GM12878 (cell line): ENCODE data around the gene PMEL. TPM values are rescaled to one million over a fixed set of nuclear protein-coding genes. Genes with fewer than 3 reads are reported as not detected.
A peak's percentile ranks its signal among the peaks of the same experiment; 100 is the strongest.
"Not testable (repeated sequence)": the region's sequence is repeated elsewhere in the genome, so short reads cannot be mapped to it uniquely, and the experiment has no call there.

Experiments used
- ATAC-seq: fragments of 200-7000 bp; cut with Tn5 transposase; 3 replicates; pipeline ENCODE4 v1.9.1; 2020; ENCODE audit warnings: mild to moderate bottlenecking, moderate library complexity
- BruUV-seq: library from RNA; stranded (reverse); fragments of 400-500 nt; replicated peaks from 2 replicates; lab custom pipeline; 2021; lab: Mats Ljungman, UMichigan
- CTCF ChIA-PET: fragments of 300-600 bp; sonication (Branson Sonifier 250); formaldehyde crosslinking; extraction: SDS; loops from one replicate; lab custom pipeline; 2021; ENCODE audit warnings: inconsistent platforms; lab: Yijun Ruan, JAX
- POLR2A ChIA-PET: fragments of 350-600 bp; formaldehyde crosslinking; extraction: SDS; loops from one replicate; lab custom pipeline; 2021; ENCODE audit warnings: inconsistent platforms; lab: Charles Lee
- RAD21 ChIA-PET: fragments of 300-600 bp; sonication (Branson Sonifier 250); formaldehyde crosslinking; loops from one replicate; lab custom pipeline; 2023; ENCODE audit warnings: antibody characterized with exemption; ENCODE audit not compliant: unreplicated experiment; lab: Charles Lee
- SMC1A ChIA-PET: fragments of 300-600 bp; sonication (Branson Sonifier 250); formaldehyde crosslinking; loops from one replicate; lab custom pipeline; 2023; ENCODE audit not compliant: unreplicated experiment, uncharacterized antibody; lab: Charles Lee
- DNase-seq: peaks from one replicate; pipeline ENCODE4 v3.0.0-alpha.2; 2011; ENCODE audit warnings: low read depth, low spot score
- FAIRE-seq: peaks from 3 replicates; lab custom pipeline; 2011; peaks lifted over from hg19 to GRCh38; lab: Jason Lieb, UNC
- H2AFZ ChIP-seq: 2 replicates; pipeline ENCODE4 v1.6.0; 2011; ENCODE audit warnings: low read depth, low read length, control low read depth; ENCODE audit not compliant: control insufficient read depth
- H3K27ac ChIP-seq: 2 replicates; pipeline ENCODE4 v1.5.1; 2011; ENCODE audit warnings: control low read depth; ENCODE audit not compliant: control insufficient read depth, insufficient read depth
- H3K27me3 ChIP-seq, 2 experiments: replicated peaks in 1 of 2; 2 replicates each; pipeline versions ENCODE4 v1.6.0 to v1.6.1; 2011; ENCODE audit warnings: low read length in 1 of 2; ENCODE audit not compliant: control insufficient read depth in 2 of 2, insufficient read depth in 2 of 2
- H3K36me3 ChIP-seq, 2 experiments: 2 replicates each; pipeline ENCODE4 v1.5.1; 2011; ENCODE audit warnings: low read length in 1 of 2; ENCODE audit not compliant: control insufficient read depth in 2 of 2, insufficient read depth in 2 of 2
- H3K4me1 ChIP-seq: 2 replicates; pipeline ENCODE4 v1.6.1; 2011; ENCODE audit warnings: mild to moderate bottlenecking, low read length, moderate library complexity, mixed read lengths; ENCODE audit not compliant: control insufficient read depth, insufficient read depth
- H3K4me2 ChIP-seq: 2 replicates; pipeline ENCODE4 v1.6.0; 2011; ENCODE audit warnings: control low read depth; ENCODE audit not compliant: control insufficient read depth, insufficient read depth
- H3K4me3 ChIP-seq: fragments of 200-600 bp; sonication (generic); 2 replicates; pipeline ENCODE4 v1.5.1; 2016
- H3K79me2 ChIP-seq: 2 replicates; pipeline ENCODE4 v1.6.0; 2011; ENCODE audit warnings: low read length; ENCODE audit not compliant: control insufficient read depth, insufficient read depth
- H3K9ac ChIP-seq: 2 replicates; pipeline ENCODE4 v1.8.0; 2011; ENCODE audit warnings: low read length, control low read depth, mixed read lengths; ENCODE audit not compliant: control insufficient read depth, insufficient read depth
- H3K9me3 ChIP-seq: replicated peaks from 3 replicates; pipeline ENCODE4 v1.5.1; 2011; ENCODE audit warnings: mild to moderate bottlenecking, low read length; ENCODE audit not compliant: control insufficient read depth, insufficient read depth
- H4K20me1 ChIP-seq: 2 replicates; pipeline ENCODE4 v1.6.0; 2011; ENCODE audit not compliant: control insufficient read depth, insufficient read depth
- ATF3 ChIP-seq: IDR thresholded peaks from 2 replicates; pipeline ENCODE4 v1.6.1; 2011; ENCODE audit warnings: low read depth, mild to moderate bottlenecking, low read length, moderate library complexity, borderline replicate concordance; ENCODE audit errors: extremely low read depth
- BCL11A ChIP-seq: IDR thresholded peaks from 2 replicates; pipeline ENCODE4 v1.6.1; 2011; ENCODE audit warnings: low read depth, low read length
- FOS ChIP-seq: IDR thresholded peaks from 3 replicates; pipeline ENCODE4 v1.6.1; 2011; ENCODE audit warnings: borderline replicate concordance; ENCODE audit not compliant: insufficient read length; ENCODE audit errors: extremely low read depth
- IKZF1 ChIP-seq: fragments of 450-650 bp; conservative IDR thresholded peaks from 2 replicates; pipeline ENCODE4 v1.6.1; 2017; ENCODE audit warnings: antibody characterized with exemption, mild to moderate bottlenecking
- SIN3A ChIP-seq: IDR thresholded peaks from 2 replicates; pipeline ENCODE4 v1.6.1; 2012; ENCODE audit warnings: low read depth, low read length, improper control_type of control experiment
- SMAD1 ChIP-seq: fragments of 450-650 bp; IDR thresholded peaks from 2 replicates; pipeline ENCODE4 v1.6.1; 2018; ENCODE audit warnings: mild to moderate bottlenecking, low read depth; ENCODE audit not compliant: partially characterized antibody
- SPI1 ChIP-seq: IDR thresholded peaks from 2 replicates; pipeline ENCODE4 v1.6.1; 2011; ENCODE audit warnings: low read depth, mild to moderate bottlenecking, low read length, moderate library complexity, borderline replicate concordance; ENCODE audit not compliant: insufficient read depth
- SRF ChIP-seq, 2 experiments: IDR thresholded peaks; 2 replicates each; pipeline ENCODE4 v1.6.1; 2011; ENCODE audit warnings: low read depth in 2 of 2, low read length in 2 of 2, mild to moderate bottlenecking in 1 of 2, moderate library complexity in 1 of 2
- WGBS: methylation state at CpG from one replicate; pipeline ENCODE4 v1.1.6; 2016; ENCODE audit warnings: low lambda C conversion rate; ENCODE audit not compliant: insufficient replicate concordance, insufficient coverage; ENCODE audit errors: missing lambda C conversion rate; 5-methylcytosine and 5-hydroxymethylcytosine counted together
- in situ Hi-C: fragments of 300-500 bp; cut with MboI; formaldehyde crosslinking; loops from 9 replicates; pipeline ENCODE4 v1.14.3; 2018; ENCODE audit warnings: mixed read lengths
- intact Hi-C: fragments of 100-400 bp; cut with micrococcal nuclease; formaldehyde crosslinking; loops from one replicate; pipeline ENCODE4 v1.14.2; 2022; ENCODE audit not compliant: unreplicated experiment
- polyA plus RNA-seq, 11 experiments: library from polyadenylated mRNA; depleted of rRNA in 4 of 11; unstranded in 6 of 11; stranded (reverse) in 5 of 11; fragments of >200 nt; fragmentation: Nextera tagmentation in 4 of 11; fragmentation: Illumina TruSeq in 1 of 11; extraction: Ambion mirVana in 4 of 11; extraction: Trizol in 1 of 11; gene quantifications; 1 replicate in 1 of 11; 2 replicates in 10 of 11; pipeline versions ENCODE4 v1.2.1 to v1.2.3, GENCODE V29; 2011 to 2016; ENCODE audit warnings: inconsistent platforms in 2 of 11, missing spikeins in 2 of 11, low read depth in 1 of 11
- total RNA-seq, 4 experiments: library from RNA; depleted of rRNA in 3 of 4; stranded (reverse); fragments of >200 nt in 3 of 4; fragmentation: Illumina TruSeq in 1 of 4; extraction: Trizol in 1 of 4; gene quantifications; 2 replicates each; pipeline versions ENCODE4 v1.2.1 to v1.2.3, GENCODE V29; 2013 to 2021

PMEL gene
- total and polyA plus RNA-seq, 10 of the 15 experiments (the other 5 are each of a cell fraction or from before 2014, with no cell fraction given): 0.32 to 1.6 (median 0.56) TPM

DNA sequence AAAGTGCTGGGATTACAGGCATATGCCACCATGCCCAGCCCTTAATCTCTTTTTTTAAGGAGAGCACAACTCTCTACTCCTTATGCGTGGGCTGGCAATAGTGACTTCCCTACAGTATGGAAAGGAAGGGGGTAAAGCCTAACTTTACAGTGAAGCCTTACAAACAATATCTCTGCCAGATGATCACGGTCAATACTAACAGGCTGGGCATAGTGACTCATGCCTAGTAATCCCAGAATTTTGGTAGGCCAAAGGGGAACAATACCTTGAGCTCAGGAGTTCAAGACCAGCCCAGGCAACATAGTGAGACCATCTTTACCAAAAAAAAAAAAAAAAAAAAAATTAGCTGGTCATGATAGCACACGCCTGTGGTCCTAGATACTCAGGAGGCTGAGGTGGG, 43.7 kb downstream of the PMEL start (continued):
- TF ChIP-seq ATF3 (no peak), BCL11A (no peak), SIN3A (no peak)

DNA sequence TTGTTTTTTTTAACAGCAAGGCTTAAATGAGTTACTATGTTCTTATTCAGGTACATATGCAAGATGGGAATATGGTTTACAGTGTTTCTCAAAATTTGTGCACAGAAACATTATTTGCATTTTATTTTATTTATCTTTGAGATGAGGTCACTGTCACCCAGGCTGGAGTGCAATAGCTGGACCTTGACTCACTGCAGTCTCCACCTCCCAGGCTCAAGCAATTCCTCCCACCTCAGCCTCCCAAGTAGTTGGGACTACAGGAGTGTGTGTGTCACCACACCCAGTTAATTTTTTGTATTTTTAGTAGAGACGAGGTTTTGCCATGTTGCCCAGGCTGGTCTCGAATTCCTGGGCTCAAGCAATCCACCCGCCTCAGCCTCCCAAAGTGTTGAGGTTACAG, 46.8 kb downstream of the PMEL start:
- H2AFZ ChIP-seq, FAIRE-seq, H3K9ac ChIP-seq, H3K4me2 ChIP-seq, BruUV-seq, in situ Hi-C loops, H3K4me1 ChIP-seq, CTCF ChIA-PET, H3K4me3 ChIP-seq, H4K20me1 ChIP-seq, H3K27me3 ChIP-seq, H3K9me3 ChIP-seq, intact Hi-C loops, DNase-seq, POLR2A ChIA-PET, RAD21 ChIA-PET, ATAC-seq, H3K27ac ChIP-seq: not testable (repeated sequence)
- SMC1A ChIA-PET: interaction anchor here (1.0 kb wide), 1 partner anchor 180 kb away, joined by 3 read pairs; no protein-coding TSS in a partner anchor
- WGBS: 53% methylated on average over 3 of the region's 3 CpGs
- Histone ChIP-seq H3K79me2 (peaks cover 57% of the 10 kb centered on the region), H3K36me3 (peaks cover 0 to 23% of the 10 kb centered on the region in 2 experiments; a peak in 3 of 4 replicates)

DNA sequence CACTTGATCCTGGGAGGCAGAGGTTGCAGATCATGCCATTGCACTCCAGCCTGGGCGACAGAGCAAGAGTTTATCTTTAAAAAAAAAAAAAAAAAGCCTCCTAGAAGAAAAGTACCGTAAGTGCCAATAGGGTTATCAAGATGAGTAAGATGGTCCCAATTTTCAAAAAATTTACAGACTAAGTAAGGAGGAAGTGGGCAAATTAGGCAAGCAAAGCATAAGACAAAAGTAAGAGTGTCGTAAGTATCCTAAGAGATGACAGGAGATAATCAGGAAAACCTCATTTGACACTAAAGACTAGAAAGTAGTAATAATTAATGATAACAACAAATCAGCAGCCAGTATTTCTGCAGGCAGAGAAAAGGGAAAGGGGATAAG, 50.4 kb downstream of the PMEL start:
- Histone ChIP-seq H3K27ac (no peak overlapping the region), H3K4me1 (peaks cover 7% of the 10 kb centered on the region; the same call in 1 of the 2 replicates), H3K36me3 (peaks cover 0 to 15% of the 10 kb centered on the region in 2 experiments; a peak in 1 of 4 replicates), H3K27me3 (no peaks in the 10 kb centered on the region), H3K4me3 (no peak overlapping the region), H3K79me2 (peaks cover 27% of the 10 kb centered on the region), H3K4me2 (peak overlapping the region; percentile 17; the same call in 1 of the 2 replicates), H3K9ac (no peak overlapping the region), H3K9me3 (no peaks in the 10 kb centered on the region), H4K20me1 (no peaks in the 10 kb centered on the region), H2AFZ (no peak overlapping the region)
- no TSS peak for BruUV-seq
- in situ Hi-C loops: no loop called here
- WGBS: 65% methylated on average over 3 of the region's 3 CpGs
- intact Hi-C loops: no loop called here
- RAD21 ChIA-PET: interaction anchor here (1.1 kb wide), 2 partner anchors 91 to 97 kb away, joined by 3 read pairs; partner anchors contain the start of genes ORMDL2 and SARNP
- peak; percentile 48; the same call in 1 of the 2 replicates for TF ChIP-seq SPI1
- no peak for TF ChIP-seq SMAD1
- no peak for TF ChIP-seq FOS
- 0 out of 4 replicates have a peak, but pooled peaks of 1 of the 2 experiments have one; percentile 43 for TF ChIP-seq SRF (IDR thresholded peaks at IDR 0.05; ENCODE audit: low read depth in 2 of 2, low read length in 2 of 2)
- 0 out of 2 replicates have a peak, but pooled peaks have one; percentile 1 for TF ChIP-seq IKZF1
- CTCF ChIA-PET: interaction anchor here (0.6 to 4.9 kb wide), 3 partner anchors 10 to 658 kb away, joined by 5 to 25 read pairs (median 8); no protein-coding TSS in a partner anchor
- POLR2A ChIA-PET: interaction anchor here (0.6 to 1.8 kb wide), 7 partner anchors 10 to 306 kb away, joined by 3 to 7 read pairs (median 3); partner anchors contain the start of genes ORMDL2, RAB5B, RNF41 and SARNP
- FAIRE-seq: no peak
- no peak for DNase-seq
- peak; percentile 78 for ATAC-seq
- SMC1A ChIA-PET: interaction anchor here (0.6 kb wide), 1 partner anchor 14 kb away, joined by 3 read pairs; no protein-coding TSS in a partner anchor
